ENCODE results near the gene MRTFA. TPM values are rescaled to one million over a fixed set of nuclear protein-coding genes. Genes with fewer than 3 reads are reported as not detected.
A peak's percentile ranks its signal among the peaks of the same experiment; 100 is the strongest.

The MRTFA gene
- total and polyA plus RNA-seq, 8 donors = 11.1 to 706 (median 61.2) TPM

DNA sequence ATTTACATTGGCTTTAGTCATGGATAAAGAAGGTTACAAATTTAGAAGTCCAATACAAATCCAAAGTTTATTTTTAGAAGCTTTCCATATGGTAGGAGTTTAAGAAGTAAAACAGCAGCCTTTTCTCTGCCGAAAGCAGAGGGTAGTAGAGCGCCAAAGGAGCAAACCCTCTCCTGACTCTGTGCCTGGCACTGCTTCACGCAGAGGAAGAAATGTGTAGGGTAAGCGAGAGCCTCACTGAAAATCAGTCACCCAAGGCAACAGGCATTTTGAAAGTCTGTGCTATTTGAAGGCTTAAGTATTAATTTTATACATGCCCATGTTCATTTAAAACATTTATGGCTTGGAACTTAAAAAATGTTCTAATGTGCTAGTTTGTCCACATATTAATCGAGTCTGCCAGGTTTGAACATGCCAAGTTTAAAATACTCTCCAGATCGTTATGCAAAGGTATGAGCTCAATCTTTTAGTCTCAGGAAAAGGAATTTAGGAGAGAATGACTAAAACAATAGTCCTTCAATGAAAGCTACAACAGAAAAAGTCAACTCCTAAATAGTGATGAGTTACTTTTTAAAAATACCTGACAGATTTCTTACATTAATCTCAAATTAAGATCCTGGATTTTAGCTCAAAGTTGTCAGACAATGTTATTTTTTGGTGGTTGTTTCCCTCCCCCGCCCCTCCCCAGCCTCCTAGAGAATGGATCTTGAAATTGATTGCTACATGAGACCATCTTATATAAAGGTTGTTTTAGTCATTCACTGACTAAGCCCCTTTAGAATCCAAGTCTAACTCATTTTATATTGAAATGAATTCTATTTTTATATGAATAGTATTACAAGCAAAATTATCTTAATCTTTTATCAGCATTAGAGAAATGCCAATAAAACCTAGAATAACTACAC is 38.7 kb downstream of the MRTFA start:
- DNase-seq = peak; percentile 29 to 56
- TF ChIP-seq POLR2A (IDR thresholded peaks at IDR 0.05) (no peak), POLR2AphosphoS5 (IDR thresholded peaks at IDR 0.05) (no peak)
- H3K27ac ChIP-seq = peak overlapping the region; percentile 7 to 75 (median 51)
- H3K9me3 ChIP-seq = no peaks in the 10 kb centered on the region
- WGBS, 5 donors = 34 to 43% (median 41%) methylated on average over 7 of the region's 7 CpGs
- H3K4me1 ChIP-seq = peaks cover 29 to 95% (median 64%) of the 10 kb centered on the region in 4 donors
- H3K36me3 ChIP-seq = no peaks in the 10 kb centered on the region
- no peaks in the 10 kb centered on the region for H3K27me3 ChIP-seq
- intact Hi-C loops (cut with DNase I; ENCODE audit: low total_unique reads) = no loop called here
- H3K4me3 ChIP-seq = no peak overlapping the region

DNA sequence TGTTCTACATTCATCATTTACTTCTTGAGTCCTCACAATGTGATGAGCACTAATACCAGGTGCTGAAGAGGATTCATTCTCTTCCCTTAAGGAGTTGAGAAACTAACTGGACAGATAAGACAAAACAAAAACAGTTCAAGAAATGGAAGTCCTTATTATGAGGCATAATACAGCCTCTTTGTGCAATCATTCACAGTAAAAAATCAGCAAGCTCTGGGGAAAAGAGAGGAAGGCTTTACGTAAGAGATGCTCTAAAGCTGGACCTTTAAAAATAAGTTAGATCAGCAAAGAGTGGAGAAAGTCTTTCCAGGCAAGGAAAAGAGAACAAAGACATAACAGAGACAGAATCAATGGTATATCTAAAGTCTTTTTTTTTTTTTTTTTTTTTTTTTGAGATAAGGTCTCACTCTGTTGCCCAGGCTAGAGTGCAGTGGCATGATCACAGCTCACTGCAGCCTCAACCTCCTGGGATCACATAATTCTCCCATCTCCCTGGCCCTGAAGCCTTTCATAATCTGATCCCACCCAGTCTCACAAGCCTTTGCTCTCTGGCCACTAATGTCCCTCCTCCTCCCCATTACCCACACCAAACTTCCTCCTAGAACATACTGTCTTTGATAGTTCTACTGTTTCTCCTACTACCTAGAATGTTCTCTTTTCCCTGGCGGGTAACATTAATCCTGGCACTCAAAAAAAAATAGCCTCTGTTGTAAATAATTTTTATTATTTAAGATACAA is 40.9 kb downstream of the MRTFA start:
- H3K9me3 ChIP-seq = no peaks in the 10 kb centered on the region
- TF ChIP-seq EP300 (IDR thresholded peaks at IDR 0.05) = no peak
- TF ChIP-seq POLR2A (IDR thresholded peaks at IDR 0.05) = no peak
- TF ChIP-seq POLR2AphosphoS5 (IDR thresholded peaks at IDR 0.05) = no peak
- TF ChIP-seq, protein P1, sequence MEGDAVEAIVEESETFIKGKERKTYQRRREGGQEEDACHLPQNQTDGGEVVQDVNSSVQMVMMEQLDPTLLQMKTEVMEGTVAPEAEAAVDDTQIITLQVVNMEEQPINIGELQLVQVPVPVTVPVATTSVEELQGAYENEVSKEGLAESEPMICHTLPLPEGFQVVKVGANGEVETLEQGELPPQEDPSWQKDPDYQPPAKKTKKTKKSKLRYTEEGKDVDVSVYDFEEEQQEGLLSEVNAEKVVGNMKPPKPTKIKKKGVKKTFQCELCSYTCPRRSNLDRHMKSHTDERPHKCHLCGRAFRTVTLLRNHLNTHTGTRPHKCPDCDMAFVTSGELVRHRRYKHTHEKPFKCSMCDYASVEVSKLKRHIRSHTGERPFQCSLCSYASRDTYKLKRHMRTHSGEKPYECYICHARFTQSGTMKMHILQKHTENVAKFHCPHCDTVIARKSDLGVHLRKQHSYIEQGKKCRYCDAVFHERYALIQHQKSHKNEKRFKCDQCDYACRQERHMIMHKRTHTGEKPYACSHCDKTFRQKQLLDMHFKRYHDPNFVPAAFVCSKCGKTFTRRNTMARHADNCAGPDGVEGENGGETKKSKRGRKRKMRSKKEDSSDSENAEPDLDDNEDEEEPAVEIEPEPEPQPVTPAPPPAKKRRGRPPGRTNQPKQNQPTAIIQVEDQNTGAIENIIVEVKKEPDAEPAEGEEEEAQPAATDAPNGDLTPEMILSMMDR (IDR thresholded peaks at IDR 0.05) = no peak
- H3K27me3 ChIP-seq = no peaks in the 10 kb centered on the region
- H3K27ac ChIP-seq = peak overlapping the region in 1 of 5 donors; percentile 29
- no peak overlapping the region for H3K4me3 ChIP-seq
- WGBS, 5 donors = 79 to 93% (median 82%) methylated on average over 2 of the region's 2 CpGs
- H3K36me3 ChIP-seq = no peaks in the 10 kb centered on the region
- H3K4me1 ChIP-seq = peaks cover 26 to 85% (median 53%) of the 10 kb centered on the region in 4 donors
- intact Hi-C loops (cut with DNase I; ENCODE audit: low total_unique reads) = no loop called here
- no peak for DNase-seq

DNA sequence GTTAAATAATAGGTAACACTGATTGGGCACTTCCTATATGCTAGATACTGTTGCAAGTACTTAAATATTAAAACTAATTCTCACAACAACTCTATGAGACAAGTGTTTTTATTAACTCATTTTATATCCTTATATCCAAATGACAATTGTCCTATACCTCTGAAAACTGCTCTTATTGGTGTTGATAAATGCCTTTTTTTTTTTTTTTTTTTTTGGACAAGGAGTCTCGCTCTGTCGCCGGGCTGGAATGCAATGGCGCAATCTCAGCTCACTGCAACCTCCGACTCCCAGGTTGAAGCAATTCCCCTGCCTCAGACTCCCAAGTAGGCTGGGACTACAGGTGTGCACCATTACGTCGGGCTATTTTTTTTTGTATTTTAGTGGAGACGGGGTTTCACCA is 41.6 kb downstream of the MRTFA start:
- H3K4me3 ChIP-seq = no peak overlapping the region
- peaks cover 0 to 3% (median 0%) of the 10 kb centered on the region in 4 donors for H3K36me3 ChIP-seq
- TF ChIP-seq POLR2AphosphoS5 (IDR thresholded peaks at IDR 0.05) (no peak), EP300 (IDR thresholded peaks at IDR 0.05) (no peak), POLR2A (IDR thresholded peaks at IDR 0.05) (no peak)
- TF ChIP-seq, protein P1 (IDR thresholded peaks at IDR 0.05) = no peak
- 87 to 96% (median 95%) methylated on average over 8 of the region's 8 CpGs for WGBS, 5 donors
- no peaks in the 10 kb centered on the region for H3K27me3 ChIP-seq
- no peaks in the 10 kb centered on the region for H3K9me3 ChIP-seq
- DNase-seq = no peak
- H3K4me1 ChIP-seq = peaks cover 23 to 77% (median 49%) of the 10 kb centered on the region in 4 donors
- intact Hi-C loops (cut with DNase I; ENCODE audit: low total_unique reads) = no loop called here
- no peak overlapping the region for H3K27ac ChIP-seq

DNA sequence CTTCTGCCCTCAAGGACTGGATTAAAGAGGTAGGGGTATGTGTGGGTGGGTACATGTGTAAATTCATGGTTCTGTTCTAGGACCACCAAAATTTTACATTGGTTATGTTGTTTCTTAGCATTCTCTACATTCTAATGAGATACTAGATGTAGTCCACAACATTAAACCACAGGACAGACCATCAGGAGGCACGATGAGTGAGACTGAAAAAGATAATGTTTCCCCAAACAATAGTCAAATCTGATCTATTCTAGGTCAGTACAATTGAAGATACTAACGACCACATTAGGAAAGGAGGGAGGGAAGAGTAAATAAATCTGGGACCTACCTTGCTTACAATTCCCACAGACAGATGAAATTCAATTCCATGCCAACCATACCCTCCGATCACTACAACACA is 42.2 kb downstream of the MRTFA start:
- peaks cover 0 to 3% (median 0%) of the 10 kb centered on the region in 4 donors for H3K36me3 ChIP-seq

DNA sequence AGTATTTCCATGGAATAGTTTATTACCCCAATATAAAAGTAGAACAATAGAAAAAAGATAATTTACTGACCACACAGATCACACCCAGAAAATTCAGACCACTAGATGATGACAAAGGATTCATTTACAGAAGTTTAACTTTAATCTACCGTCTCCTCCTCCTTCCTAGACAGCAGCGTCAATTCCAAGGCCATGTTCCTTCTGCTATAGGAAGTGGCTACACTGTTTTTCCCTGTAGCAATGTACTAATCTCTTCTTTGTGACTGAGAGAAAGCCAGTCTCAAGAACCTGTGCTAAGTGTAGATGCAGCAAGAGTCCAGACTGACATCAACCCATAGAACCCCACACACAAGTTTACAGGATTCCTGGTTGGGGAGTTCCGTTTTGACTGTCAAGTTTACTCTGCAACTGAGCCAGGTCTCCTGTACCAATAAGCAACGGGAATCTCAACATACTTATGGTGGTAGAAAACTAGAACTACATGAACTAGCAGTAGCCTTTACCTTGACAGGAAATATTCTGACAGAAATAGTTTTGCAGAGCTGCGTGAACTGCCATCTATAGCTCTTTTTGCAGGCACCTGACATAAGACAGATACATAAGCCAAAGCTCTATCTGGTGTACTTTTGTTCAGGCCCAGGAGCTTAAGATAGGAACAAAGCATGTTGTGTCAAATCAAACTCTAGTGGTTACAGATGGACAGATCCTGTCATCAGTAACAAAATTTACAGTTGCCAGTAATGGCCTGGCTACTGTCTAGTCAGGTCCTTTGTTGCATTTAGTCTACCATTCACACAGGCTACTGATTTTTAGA is 42.9 kb downstream of the MRTFA start:
- 58 to 70% (median 66%) methylated on average over 5 of the region's 5 CpGs for WGBS, 5 donors
- Histone ChIP-seq H3K9me3 (no peaks in the 10 kb centered on the region), H3K27ac (no peak overlapping the region), H3K36me3 (peaks cover 0 to 8% (median 1%) of the 10 kb centered on the region in 4 donors), H3K4me3 (no peak overlapping the region), H3K27me3 (no peaks in the 10 kb centered on the region), H3K4me1 (peaks cover 23 to 65% (median 45%) of the 10 kb centered on the region in 4 donors)
- intact Hi-C loops (cut with DNase I; ENCODE audit: low total_unique reads) = no loop called here
- TF ChIP-seq POLR2A (IDR thresholded peaks at IDR 0.05) (no peak), EP300 (IDR thresholded peaks at IDR 0.05) (no peak), POLR2AphosphoS5 (IDR thresholded peaks at IDR 0.05) (no peak)
- TF ChIP-seq, protein P1 (IDR thresholded peaks at IDR 0.05) = no peak
- no peak for DNase-seq

More for the DNA sequence above, 42.2 kb downstream of the MRTFA start:
- H3K27ac ChIP-seq = no peak overlapping the region
- peaks cover 23 to 71% (median 46%) of the 10 kb centered on the region in 4 donors for H3K4me1 ChIP-seq
- no peaks in the 10 kb centered on the region for H3K9me3 ChIP-seq
- H3K4me3 ChIP-seq = no peak overlapping the region
- intact Hi-C loops (cut with DNase I; ENCODE audit: low total_unique reads) = no loop called here
- 47 to 64% (median 60%) methylated on average over 3 of the region's 3 CpGs for WGBS, 5 donors
- no peak for TF ChIP-seq EP300 (IDR thresholded peaks at IDR 0.05)
- H3K27me3 ChIP-seq = no peaks in the 10 kb centered on the region
- DNase-seq = no peak
